ENCODE measurements around the gene NCOA7. TPM values are rescaled to one million over a fixed set of nuclear protein-coding genes. Genes with fewer than 3 reads are reported as not detected.

The NCOA7 gene
- total and polyA plus RNA-seq, 2 of the 8 experiments (the other 6 are each of a cell fraction or from before 2014, with no cell fraction given), result 2.6 to 10.7 TPM

DNA sequence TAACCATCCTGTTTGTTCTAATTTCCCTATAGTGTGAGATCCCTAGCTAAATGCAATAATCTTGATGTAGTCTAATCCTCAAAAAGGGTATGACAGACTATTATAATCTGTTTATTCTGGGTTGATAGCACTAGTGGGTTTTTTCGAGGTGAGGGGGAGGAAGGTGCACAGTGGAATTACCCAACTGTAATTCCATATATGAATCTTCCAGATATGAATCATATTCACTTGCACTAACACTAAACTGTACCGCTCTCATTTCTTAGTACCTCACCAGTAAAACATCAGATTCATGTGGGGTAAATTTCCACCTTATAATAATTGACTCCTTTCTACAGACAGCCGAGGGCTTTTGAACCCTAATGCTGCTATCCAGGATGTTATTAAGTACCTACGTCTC is 16.5 kb downstream of the NCOA7 start:
- no peak overlapping the region for H4K91ac ChIP-seq (replicated peaks; ENCODE audit: insufficient read length, low read length)
- CTCF ChIA-PET (ENCODE audit: partially characterized antibody), result interaction anchor here (4.5 kb wide), 1 partner anchor 15 kb away, joined by 18 read pairs; the partner anchor contains the start of gene NCOA7
- H2AFZ ChIP-seq (ENCODE audit: low read length), result no peak overlapping the region
- H2BK5ac ChIP-seq (ENCODE audit: low read depth, low read length), result no peak overlapping the region
- H2BK20ac ChIP-seq (ENCODE audit: low read length), result no peak overlapping the region
- no peak overlapping the region for H3K23ac ChIP-seq (ENCODE audit: insufficient read length)
- no peak overlapping the region for H2BK12ac ChIP-seq (ENCODE audit: low read depth, low read length)
- no peak for TF ChIP-seq CTBP2 (IDR thresholded peaks at IDR 0.05; ENCODE audit: borderline replicate concordance, insufficient read depth, insufficient read length, low read length)
- TF ChIP-seq, protein P1, sequence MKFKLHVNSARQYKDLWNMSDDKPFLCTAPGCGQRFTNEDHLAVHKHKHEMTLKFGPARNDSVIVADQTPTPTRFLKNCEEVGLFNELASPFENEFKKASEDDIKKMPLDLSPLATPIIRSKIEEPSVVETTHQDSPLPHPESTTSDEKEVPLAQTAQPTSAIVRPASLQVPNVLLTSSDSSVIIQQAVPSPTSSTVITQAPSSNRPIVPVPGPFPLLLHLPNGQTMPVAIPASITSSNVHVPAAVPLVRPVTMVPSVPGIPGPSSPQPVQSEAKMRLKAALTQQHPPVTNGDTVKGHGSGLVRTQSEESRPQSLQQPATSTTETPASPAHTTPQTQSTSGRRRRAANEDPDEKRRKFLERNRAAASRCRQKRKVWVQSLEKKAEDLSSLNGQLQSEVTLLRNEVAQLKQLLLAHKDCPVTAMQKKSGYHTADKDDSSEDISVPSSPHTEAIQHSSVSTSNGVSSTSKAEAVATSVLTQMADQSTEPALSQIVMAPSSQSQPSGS (IDR thresholded peaks at IDR 0.05; ENCODE audit: low read length), result no peak
- no peak for FAIRE-seq
- H3K4ac ChIP-seq (replicated peaks; ENCODE audit: insufficient read length, low read depth, low read length), result no peak overlapping the region
- POLR2A ChIA-PET (ENCODE audit: partially characterized antibody), result interaction anchor here (1.0 kb wide), 1 partner anchor 17 kb away, joined by 5 read pairs; the partner anchor contains the start of gene NCOA7
- H2BK120ac ChIP-seq (replicated peaks; ENCODE audit: low read depth, low read length), result no peak overlapping the region
- no peaks in the 10 kb centered on the region for H3K23me2 ChIP-seq (ENCODE audit: low read depth, low read length)
- no peaks in the 10 kb centered on the region for H3K9me3 ChIP-seq (ENCODE audit: insufficient read depth in 2 of 2, low read depth in 1 of 2, low read length in 1 of 2)
- no peak overlapping the region for H3K9ac ChIP-seq (replicated peaks in 1 of 4; ENCODE audit: extremely low read depth in 1 of 4, low read depth in 3 of 4, low read length in 3 of 4)
- no peaks in the 10 kb centered on the region for H3K36me3 ChIP-seq (ENCODE audit: control insufficient read depth in 2 of 4, insufficient read depth in 4 of 4, low read length in 3 of 4)
- no peak overlapping the region for H3K4me3 ChIP-seq (ENCODE audit: extremely low read depth in 1 of 4, insufficient read depth in 2 of 4, low read depth in 3 of 4, low read length in 4 of 4)
- 0 out of 4 replicates have a peak, but pooled peaks cover 0 to 2% of the 10 kb centered on the region in 2 experiments for H3K79me2 ChIP-seq (ENCODE audit: control insufficient read depth in 1 of 2, insufficient read depth in 2 of 2, low read length in 2 of 2)
- no peaks in the 10 kb centered on the region for H3K4me1 ChIP-seq (replicated peaks in 1 of 4; ENCODE audit: control insufficient read depth in 3 of 4, insufficient read depth in 4 of 4, low read length in 3 of 4)
- H3K27ac ChIP-seq (ENCODE audit: low read depth, low read length), result no peak overlapping the region
- H3K56ac ChIP-seq (replicated peaks; ENCODE audit: insufficient read length, low read depth, low read length), result no peak overlapping the region
- no peaks in the 10 kb centered on the region for H4K20me1 ChIP-seq (replicated peaks in 1 of 2; ENCODE audit: control insufficient read depth in 1 of 2, insufficient read depth in 2 of 2, low read length in 2 of 2)
- H3K4me2 ChIP-seq (ENCODE audit: insufficient read depth in 1 of 2, low read depth in 2 of 2, low read length in 2 of 2), result no peak overlapping the region
- H2AK5ac ChIP-seq (ENCODE audit: low read depth, low read length), result no peak overlapping the region
- no peaks in the 10 kb centered on the region for H3K27me3 ChIP-seq (replicated peaks in 1 of 4; ENCODE audit: control insufficient read depth in 3 of 4, extremely low read depth in 1 of 4, insufficient read depth in 3 of 4, low read length in 3 of 4)
- H4K8ac ChIP-seq (ENCODE audit: extremely low read depth, insufficient read depth, low read length), result no peak overlapping the region
- DNase-seq (ENCODE audit: low read depth in 1 of 2, low spot score in 2 of 2), result no peak
- no peak overlapping the region for H4K5ac ChIP-seq (ENCODE audit: insufficient read length, low read depth, low read length)
- no peak overlapping the region for H3K14ac ChIP-seq (ENCODE audit: insufficient read length)
- no peak overlapping the region for H3K18ac ChIP-seq (ENCODE audit: extremely low read depth, low read length)
- no peak overlapping the region for H2BK15ac ChIP-seq (ENCODE audit: low read length)
- H3K79me1 ChIP-seq (ENCODE audit: low read depth, low read length), result peaks cover 3% of the 10 kb centered on the region; the same call in 1 of the 2 replicates
- 89% methylated on average over 4 of the region's 4 CpGs; no CpG with 5 or more reads in 1 of the 2 experiments for WGBS, 2 experiments (ENCODE audit: extremely low coverage in 1 of 2, insufficient coverage in 1 of 2, insufficient read length in 1 of 2, insufficient replicate concordance in 2 of 2, low coverage in 1 of 2, low lambda C conversion rate in 2 of 2, missing lambda C conversion rate in 1 of 2)
